HL-60/S4 (cell line): ENCODE measurements around the gene TRAPPC11.
"Not testable (repeated sequence)": the region's sequence is repeated elsewhere in the genome, so short reads cannot be mapped to it uniquely, and the experiment has no call there.

Experiments
- in situ Hi-C: fragments of 300-500 bp; cut with MboI; formaldehyde crosslinking; loops from 2 replicates; pipeline ENCODE4 v1.14.3; 2022; ENCODE audit warnings: low sequenced_read_pairs

Gene TRAPPC11

DNA sequence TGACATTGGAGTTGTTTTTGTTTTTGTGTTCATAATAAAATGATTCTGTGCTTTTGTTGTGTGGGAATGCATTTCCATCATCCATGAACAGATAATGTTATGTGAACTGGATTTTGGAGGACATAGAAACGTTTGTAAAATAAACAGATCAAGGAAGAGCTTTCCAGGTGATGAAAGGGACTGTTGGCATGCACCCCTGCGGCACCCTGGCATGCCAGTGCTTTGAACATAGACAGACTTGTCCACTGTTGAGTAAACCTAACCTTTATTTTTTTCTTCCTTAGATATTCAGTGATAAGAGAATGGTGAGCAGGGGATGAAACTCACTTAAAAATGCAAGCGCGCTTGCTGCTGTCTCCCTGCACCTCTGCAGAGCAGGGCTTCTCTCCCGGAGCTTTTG, 59.8 kb downstream of the TRAPPC11 start:
- in situ Hi-C loops, result no loop called here

DNA sequence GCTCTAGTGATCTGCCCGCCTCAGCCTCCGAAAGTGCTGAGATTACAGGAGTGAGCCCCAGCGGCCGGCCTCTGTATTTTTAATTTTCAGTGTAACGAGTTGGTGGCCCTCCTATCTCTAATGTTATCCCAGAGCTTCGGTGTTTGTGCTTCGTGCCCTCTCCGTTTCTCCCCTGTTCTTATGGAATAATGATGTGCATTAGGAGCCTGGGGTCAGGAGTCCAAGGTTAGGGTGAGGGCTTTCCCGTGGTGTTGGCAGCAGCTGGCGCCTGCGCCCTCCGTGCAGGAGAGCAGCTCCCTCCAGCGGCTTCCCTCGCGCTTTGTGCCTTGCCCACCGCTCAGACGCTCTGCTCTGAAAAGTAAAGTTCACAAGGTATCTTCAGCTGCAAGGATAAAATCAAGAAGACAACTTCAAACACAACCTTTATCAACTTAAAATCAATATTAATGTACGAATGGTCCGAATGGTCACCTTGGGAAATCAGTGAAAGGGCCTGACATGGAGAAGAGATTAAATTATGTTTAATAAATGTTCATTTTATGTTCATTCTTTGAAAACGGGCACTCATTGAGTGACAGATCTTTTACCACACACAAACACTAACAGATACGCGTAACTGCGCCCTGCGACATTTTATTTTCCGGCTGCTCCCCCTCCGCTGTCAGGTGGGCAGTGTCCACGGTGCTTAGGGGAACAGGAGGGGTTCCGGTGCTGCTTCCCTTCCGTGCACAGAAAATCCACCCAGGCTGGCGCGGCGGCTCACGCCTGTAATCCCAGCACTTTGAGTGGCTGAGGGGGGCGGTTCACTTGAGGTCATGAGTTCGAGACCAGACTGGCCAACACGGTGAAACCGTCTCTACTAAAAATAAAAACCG, 62.4 kb downstream of the TRAPPC11 start:
- in situ Hi-C loops, result no loop called here

- in situ Hi-C loops, result no loop called here
Observed at GRCh38 chr4:183722731-183723560, 63.9 kb downstream of the TRAPPC11 start.

GRCh38 chr4:183723561-183724228, 64.6 kb downstream of the TRAPPC11 start:
- in situ Hi-C loops, result no loop called here

DNA sequence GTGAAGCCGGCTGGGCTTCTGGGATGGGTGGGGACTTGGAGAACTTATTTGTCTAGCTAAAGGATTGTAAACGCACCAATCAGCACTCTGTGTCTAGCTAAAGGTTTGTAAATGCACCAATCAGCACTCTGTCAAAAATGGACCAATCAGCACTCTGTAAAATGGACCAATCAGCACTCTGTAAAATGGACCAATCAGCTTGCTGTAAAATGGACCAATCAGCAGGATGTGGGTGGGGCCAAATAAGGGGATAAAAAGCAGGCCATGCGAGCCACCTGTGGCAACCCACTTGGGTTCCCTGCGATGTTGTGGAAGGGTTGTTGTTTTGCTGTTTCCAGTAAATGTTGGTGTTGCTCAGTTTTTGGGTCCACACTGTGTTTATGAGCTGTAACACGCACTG, 66.5 kb downstream of the TRAPPC11 start:
- in situ Hi-C loops, result not testable (repeated sequence)

GRCh38 chr4:183727482-183727881, 68.4 kb downstream of the TRAPPC11 start:
- in situ Hi-C loops, result no loop called here

- in situ Hi-C loops, result no loop called here
Observed at GRCh38 chr4:183728223-183729068, 69.4 kb downstream of the TRAPPC11 start.

- in situ Hi-C loops, result no loop called here
Observed at GRCh38 chr4:183729069-183729406, 69.9 kb downstream of the TRAPPC11 start.

GRCh38 chr4:183729430-183730328, 70.6 kb downstream of the TRAPPC11 start:
- in situ Hi-C loops, result no loop called here

DNA sequence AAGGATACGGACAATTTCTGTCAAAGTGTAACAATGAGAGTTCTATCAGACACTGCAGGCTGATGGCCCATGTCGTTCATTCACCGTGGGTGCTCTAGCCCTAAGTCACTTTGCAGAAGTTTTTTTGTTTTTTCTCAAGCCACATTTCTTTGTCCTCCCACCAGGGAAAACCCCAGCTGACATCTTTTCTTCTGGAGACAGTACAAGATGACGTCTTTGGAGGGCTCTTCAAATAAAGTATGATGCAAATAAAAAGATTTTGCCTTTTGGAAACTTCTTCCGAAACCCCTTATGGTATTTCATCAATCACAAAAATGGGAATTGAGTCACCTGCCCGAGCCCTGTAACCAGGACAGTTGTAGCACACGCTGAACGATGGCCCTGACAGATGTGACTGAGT, 73.2 kb downstream of the TRAPPC11 start:
- in situ Hi-C loops, result no loop called here

- in situ Hi-C loops, result no loop called here
Observed at GRCh38 chr4:183733181-183733580, 74.1 kb downstream of the TRAPPC11 start.

GRCh38 chr4:183738081-183738673, 79.1 kb downstream of the TRAPPC11 start:
- in situ Hi-C loops, result no loop called here

DNA sequence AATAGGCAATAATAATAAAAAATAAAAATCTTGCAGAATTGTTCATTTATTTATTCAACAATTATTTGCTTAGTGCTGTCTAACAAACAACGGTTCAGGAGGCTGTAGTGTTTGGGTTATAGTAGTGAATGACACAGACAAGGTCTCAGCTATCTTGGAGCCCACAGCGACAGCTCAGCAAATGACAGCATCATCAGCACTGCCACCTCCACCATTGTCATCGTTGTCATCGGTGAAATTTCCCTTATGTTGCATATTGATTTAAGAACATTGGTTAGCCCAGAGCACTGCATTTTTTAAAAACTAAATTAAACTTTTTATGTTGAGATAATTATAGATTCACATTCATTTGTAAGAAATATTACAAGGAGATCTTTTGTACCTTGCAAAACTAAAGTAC, 79.9 kb downstream of the TRAPPC11 start:
- in situ Hi-C loops, result no loop called here

- in situ Hi-C loops, result no loop called here
Observed at GRCh38 chr4:183746305-183747229, 87.5 kb downstream of the TRAPPC11 start.

DNA sequence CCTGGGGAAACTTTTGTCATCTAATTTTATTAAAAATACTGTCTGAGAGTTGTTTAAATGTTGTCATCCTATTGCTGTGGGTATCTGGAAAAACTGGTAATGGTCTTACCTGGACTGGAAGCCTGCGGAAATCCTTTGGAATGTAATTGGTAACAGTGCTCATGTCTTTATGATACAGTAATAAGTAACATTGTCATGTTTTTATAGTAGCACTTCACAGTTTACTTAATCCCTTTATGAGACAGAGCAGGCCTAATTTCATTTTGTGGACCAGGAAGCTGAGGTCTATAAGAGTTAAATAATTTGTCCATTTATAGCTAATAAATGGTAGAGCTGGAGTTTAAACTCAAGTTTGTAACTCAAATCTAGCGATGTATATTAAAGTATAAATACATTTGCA, 88.3 kb downstream of the TRAPPC11 start:
- in situ Hi-C loops, result no loop called here

- in situ Hi-C loops, result no loop called here
Observed at GRCh38 chr4:183747931-183748670, 89.0 kb downstream of the TRAPPC11 start.

- in situ Hi-C loops, result no loop called here
Observed at GRCh38 chr4:183751106-183751505, 92.0 kb downstream of the TRAPPC11 start.
